HG03045 (cell line): Measurements from ENCODE around the gene PITPNC1.
"Not testable (repeated sequence)": the region's sequence is repeated elsewhere in the genome, so short reads cannot be mapped to it uniquely, and the experiment has no call there.

Source experiments
- ATAC-seq: cut with Tn5 transposase; IDR thresholded peaks from one replicate; pipeline ENCODE4 v1.9.1; 2021; ENCODE audit warnings: mild to moderate bottlenecking, moderate library complexity; ENCODE audit not compliant: unreplicated experiment

PITPNC1 gene

DNA sequence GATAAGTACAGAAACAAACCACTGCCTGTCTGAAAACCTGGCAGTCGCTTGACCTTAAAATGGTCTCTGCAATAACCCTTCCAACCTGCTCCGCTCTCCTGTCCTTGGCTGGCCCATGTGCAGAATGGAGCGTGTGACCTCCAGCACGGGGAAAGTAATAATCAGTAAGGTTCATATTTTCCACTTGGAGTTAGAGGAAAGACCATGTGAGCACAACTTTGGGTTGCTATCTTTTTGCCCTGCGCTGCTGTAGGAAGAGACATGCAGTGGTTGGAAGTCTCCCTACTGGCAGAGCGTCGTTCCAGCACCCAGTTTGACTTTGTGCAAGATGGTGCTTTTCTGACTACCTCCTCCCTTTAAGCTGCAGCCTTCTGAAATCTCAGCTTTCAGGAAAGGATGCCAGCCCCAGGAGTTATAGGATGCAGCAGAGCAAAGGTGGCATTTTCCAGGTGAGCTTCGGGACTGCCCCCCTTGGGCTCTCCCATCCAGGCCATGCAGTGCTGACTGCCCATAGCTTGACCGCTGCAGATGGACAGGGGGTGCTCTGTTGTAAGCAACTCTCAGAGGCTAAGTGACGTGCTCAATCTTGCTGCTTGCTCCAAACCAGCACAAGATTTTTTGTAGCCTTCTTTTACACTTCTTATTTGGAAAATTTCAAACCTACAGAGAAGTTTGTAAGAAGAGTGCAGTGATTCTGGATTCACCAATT lies 230.0 kb downstream of the PITPNC1 start:
- no peak for ATAC-seq

DNA sequence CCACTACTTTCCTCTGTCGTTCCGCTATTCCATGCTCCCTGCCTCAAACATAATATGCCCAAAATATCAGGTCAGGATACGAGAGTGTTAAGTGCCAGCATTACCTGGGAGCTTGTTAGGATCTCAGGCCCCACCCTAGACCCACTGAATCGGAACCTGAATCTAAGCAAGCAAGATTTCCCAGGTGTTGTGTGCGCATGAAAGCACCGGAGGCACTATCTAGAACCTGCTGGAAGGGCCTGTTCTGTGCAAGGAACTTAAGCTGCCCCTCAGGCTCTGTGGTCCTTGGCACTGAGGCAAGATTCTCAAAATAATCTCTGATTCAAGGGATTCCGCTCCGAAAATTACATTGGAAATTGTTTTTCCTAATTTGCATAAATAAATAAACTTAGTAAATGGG lies 233.0 kb downstream of the PITPNC1 start:
- no peak for ATAC-seq

DNA sequence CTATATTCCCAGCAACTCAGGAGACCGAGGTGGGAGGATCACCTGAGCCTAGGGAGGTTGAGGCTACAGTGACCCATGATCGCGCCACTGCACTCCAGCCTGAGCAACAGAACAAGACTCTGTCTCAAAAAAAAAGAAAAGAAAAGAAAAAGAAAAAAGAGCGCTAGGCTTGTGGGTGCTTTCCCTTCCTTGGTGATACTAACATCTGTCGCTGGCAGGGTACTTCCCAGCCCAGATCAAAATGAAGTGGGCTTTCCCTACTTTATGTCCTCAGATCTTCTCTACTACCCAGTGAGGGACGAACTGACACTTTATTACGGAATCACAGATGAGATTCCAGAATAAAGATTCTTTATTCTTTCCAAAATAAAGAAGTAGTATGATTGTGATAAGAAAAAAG lies 236.9 kb downstream of the PITPNC1 start:
- ATAC-seq, result no peak

DNA sequence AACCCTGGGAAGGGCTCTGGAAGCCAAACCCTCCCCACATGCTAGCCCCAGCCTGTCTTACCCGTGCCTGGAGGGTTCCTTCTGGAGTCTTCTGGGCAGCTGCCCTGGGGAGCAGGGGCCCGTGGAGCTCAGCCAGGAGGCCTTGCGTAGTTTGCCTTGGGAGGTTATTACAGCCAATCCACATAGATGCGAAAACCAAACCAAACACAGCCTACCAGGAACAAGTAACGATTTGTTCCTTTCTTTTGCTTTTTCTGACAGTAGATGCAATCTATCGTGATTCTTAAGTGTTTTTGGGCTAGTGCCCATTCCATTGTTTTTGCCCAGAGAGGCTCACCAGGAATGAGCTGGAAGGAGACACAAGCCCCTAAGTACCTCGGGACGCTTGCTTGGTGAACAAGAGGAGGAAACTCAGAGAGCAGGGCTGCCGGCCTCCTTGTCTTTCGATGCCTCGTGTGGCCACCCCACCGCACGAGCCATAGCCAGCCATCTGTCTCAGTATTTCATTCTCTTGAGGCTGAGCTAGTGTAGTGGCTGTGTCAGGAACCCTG lies 238.0 kb downstream of the PITPNC1 start:
- no peak for ATAC-seq

DNA sequence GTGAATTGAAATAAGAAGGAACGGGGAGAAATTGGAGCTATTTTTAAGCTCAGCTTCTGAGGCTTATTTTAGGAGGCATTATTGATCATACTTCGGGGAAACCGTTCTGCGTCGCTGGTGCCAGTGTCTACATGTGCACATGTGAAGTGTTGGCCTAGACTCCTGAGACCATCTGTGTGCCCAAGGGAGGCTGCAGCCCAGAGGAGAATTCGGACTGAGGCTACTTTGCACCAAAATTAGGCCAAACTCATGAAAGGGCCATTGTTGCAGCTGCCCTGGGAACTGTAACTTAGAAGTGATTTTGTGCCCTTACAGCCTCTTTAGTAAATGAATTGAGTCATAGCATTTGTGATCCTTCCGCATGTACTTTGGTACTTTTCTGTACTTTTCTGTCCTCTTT lies 238.7 kb downstream of the PITPNC1 start:
- ATAC-seq, result no peak

DNA sequence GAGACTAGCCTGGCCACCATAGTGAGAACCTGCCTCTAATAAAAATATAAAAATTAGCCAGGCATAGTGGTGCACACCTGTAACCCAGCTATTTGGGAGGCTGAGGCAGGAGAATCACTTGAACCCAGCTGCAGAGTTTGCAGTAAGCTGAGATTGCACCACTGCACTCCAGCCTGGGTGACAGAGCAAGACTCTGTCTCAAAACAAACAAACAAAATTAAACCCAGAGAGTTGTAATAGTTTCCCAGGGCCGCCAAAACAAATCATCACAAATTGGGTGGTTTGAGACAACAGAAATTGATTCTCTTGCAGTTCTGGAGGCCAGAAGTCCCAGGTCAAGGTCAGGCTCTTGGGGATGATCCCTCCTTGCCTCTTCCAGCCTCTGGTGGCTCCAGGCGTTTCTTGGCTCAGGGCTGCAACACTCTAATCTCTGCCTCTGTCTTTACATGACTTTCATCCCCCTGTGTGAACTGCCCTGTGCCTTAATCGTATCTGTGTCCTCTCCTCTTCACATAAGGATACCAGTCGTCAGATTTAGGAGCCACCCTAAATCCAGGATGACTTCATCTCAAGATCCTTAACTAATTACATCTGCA lies 240.3 kb downstream of the PITPNC1 start:
- no peak for ATAC-seq

DNA sequence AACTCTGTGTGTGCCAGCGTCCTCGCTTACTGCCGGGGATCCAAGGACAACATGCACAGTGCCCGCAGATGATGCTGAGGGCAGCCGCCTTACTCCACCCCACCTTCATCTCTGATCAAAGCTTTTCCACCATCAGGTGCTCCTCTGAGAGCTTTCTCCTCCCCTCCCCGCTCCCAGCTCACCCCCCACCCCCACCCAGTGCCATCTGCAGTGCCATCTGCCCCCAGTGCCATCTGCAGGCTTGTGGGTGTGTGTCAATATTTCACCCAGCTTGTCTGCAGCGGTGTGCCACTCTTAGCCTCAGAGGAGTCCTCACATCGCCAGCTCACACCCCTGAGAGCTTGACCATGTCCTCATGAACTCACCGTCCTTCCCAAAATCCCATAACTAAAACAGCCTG lies 242.5 kb downstream of the PITPNC1 start:
- ATAC-seq, result no peak

DNA sequence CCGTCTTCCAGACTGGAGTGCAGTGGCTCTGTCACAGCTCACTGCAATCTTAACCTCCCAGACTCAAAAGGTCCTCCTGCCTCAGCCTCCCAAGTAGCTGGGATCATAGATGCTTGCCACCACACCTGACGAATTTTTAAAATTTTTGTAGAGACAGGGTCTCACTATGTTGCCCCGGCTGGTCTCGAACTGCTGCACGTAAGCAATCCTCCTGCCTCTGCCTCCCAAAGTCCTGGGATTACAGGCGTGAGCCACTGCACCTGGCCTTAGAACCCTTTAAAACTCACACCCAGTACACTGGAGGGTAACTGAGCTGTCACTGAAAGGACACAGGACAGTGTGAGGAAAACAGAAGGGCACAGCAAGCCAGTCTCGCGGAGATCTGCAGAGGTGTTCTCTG lies 243.0 kb downstream of the PITPNC1 start:
- ATAC-seq, result no peak

DNA sequence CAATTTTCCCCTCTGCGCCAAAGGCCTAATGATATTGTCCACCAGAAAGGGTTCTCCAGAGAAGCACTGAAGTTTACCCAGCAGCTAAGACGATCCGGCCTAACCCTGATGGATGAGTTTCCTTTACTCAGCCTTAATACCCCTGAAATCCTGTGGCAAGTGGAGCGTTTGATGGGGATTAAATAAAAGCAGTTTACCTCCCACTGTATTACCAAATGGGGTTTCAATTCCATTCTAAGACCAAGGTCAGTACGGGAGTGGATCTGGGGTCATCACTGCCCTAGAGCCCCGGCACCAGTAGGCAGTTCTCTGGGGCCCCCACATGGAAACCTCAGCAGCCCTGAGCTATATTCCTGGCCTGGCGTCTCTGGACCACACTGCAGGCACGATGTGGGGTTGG lies 243.6 kb downstream of the PITPNC1 start:
- ATAC-seq, result no peak

DNA sequence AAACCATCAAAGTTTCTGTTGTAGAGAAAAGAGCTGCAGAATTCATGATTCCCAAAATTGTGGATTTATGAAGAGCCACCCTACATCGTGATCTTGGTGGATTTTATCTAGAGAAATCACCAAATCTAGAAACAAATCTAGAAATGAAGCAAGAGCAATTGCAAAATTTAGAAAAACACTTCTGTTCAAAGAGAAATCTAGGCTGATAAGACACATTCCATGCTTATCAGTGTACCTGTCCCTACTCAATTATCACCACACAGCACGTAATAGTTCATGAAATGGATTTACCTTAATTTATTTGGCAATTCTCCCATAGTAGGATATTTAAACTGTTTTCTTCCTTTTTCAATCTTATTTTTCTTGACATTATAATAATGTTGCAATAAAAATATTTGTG lies 246.7 kb downstream of the PITPNC1 start:
- no peak for ATAC-seq

DNA sequence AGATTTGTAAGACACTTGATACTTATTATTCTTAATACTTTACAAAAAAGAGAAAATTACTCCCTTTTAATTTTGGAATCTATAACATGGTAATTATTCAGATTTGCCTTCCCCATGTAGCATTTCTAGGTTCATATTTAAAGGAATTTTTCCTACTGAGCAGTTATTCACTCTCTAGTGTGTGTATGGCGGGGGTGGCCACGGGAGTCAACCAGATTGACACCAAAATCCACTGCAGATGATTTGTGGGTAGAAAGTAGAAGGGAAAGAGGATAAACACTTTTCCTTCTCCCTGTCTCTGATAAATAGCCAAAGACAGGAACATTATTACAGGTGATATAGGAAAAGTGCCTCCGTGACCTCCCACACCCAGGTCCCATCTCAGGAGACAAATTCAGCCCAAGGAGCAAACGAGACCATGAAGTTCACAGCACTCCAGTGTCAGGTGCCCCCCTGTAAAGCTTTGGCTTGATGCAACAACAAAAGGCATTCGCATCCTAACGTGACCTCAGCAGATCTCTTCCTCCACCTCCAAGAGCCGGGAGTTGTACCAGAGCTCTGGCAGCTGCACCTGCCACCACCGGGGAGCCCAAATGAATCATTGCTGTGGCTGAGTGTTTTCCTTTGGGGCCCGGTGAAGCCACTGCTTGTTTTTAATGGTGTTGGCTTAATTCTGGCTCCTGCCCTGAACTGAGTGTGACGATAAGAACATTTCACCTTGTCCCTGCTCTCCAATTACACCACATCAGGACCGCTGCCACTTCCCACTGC lies 248.0 kb downstream of the PITPNC1 start:
- no peak for ATAC-seq

DNA sequence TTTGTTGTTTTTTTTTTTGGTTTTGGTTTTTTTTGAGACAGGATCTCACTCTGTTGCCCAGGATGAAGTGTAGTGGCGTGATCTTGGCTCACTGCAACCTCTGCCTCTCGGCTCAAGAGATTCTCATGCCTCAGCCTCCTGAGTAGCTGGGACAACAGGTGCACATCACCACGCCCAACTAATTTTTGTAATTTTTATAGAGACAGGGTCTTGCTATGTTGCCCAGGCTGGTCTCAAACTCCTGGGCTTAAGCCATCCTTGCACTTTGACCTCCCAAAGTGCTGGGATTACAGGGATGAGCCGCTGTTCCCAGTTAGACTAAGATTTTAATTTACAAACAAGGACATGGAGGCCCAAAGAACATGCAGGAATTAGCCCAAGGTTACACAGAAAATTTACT lies 248.9 kb downstream of the PITPNC1 start:
- ATAC-seq, result no peak

DNA sequence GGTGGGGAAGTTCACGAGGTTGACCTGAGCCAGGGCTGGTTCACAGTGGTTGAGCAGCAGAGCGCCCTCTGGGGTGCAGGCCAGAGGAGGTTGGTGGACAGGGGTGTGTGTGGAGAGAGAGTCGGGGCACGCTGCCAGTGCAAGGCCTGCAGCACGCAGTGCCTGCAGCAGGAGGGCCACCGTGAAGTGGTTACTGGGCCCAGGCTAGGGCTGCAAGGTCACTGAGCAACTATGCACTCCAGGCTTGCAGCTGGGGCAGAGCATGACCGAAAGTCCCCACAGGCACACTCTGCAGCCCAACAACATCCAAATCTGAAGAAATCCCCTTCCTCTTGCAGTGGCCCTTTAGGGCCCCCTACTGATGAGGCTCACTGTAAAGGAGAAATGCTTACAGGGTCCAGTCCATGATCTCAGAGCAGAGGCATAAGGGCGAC lies 251.5 kb downstream of the PITPNC1 start:
- ATAC-seq, result no peak

DNA sequence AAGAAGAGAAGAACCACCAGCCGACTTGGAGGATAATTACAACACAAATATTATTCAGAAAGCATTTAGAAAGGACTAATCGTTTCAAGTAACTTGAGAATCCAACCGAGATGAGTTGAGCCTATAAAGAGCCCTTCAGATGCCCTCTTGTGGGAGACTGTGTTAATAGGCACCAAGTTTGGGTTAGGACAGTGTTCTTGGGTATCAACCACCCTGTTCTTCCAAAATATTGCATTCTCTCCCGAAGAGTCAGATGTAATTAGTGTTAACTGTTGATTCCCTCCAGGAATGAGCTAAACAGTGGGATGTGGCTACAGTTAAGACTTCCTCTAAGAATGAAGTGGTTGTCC lies 252.9 kb downstream of the PITPNC1 start:
- no peak for ATAC-seq

DNA sequence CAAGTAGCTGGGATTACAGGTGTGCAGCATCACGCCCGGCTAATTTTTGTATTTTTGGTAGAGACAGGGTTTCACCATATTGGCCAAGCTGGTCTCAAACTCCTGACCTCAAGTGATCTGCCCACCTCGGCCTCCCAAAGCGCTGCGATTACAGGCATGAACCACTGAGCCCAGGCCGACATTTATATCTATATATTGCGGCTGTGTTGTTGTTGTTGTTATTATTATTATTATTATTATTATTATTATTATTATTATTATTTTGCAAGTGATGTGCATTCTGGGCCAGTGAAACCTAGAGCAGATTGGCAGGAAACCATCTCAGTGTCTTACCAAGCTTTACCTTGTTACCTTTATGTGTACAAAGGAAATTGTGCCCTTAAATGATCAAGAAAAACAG lies 253.8 kb downstream of the PITPNC1 start:
- not testable (repeated sequence) for ATAC-seq

DNA sequence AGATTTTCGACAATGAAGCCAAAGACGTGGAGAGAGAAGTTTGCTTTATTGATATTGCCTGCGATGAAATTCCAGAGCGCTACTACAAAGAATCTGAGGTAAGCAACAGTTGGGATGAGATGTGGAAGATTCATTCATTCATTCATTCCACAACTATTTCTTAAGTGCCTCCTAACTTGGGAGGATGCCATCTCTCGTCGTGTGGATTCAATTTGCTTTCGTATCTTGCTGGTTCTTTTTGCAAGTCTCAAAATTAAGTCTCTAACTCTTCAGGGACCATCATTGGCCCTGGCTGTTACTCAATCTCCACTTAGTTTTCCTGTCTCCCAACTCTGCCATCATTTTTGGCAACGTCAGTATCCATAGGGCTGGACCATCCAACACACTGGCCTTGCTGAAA lies 255.1 kb downstream of the PITPNC1 start:
- no peak for ATAC-seq

DNA sequence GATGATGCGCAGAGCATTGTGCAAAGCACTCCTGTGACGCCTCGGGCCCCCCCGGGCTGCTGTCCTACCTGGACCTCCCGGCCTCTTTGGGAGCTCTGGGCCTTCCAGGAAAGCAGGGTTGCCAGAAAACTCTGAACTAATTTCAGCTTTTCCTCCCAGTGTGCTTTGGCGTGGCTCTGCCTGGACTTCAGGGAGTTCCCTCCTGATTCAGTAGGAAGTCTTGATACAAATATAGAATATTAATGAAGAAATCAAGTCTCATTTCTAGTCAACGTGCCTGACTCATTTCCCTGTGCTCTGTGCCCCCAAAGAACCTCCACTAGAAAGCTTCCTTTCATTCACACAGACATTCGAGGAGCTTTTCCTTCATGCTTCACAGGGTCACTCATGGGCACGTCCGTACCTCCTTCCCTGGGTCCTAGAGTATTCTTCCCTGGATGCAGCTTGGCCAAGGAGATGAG lies 256.7 kb downstream of the PITPNC1 start:
- ATAC-seq, result no peak

DNA sequence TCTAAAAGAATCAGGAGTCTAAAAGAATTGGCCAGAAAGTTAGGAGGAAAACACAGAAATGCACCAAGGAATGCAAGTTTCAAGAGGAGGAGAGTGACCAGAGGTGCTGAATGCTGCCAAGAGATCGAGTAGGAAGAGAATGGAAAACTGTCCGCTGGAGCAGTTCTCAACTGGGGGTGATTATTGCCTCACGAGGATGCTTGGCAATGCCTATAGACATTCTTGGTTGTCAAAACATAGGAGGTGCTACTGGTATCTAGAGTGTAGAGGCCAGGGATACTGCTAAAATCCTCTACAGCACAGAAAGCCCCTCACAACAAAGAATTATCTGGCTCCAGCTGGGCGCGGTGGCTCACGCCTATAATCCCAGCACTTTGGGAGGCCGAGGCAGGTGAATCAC lies 258.6 kb downstream of the PITPNC1 start:
- no peak for ATAC-seq

DNA sequence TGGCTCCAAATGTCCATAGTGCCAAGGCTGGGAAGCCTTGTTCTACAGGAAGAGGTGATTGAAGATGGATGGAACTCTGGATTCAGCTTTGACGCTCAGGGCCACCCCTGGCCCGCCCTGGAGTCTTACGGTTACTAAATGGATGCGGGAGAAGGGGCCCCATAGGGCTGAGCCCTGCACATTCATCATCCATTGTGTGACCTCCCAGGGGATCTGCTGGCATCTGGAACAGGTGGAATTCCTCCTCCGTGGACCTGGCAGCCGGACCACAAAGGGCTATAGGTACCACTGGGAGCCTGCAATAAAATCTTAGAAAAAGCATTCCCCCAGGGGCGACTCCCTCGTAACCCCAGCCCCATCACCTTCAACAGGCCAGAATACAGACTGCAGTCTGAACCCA lies 259.2 kb downstream of the PITPNC1 start:
- no peak for ATAC-seq

DNA sequence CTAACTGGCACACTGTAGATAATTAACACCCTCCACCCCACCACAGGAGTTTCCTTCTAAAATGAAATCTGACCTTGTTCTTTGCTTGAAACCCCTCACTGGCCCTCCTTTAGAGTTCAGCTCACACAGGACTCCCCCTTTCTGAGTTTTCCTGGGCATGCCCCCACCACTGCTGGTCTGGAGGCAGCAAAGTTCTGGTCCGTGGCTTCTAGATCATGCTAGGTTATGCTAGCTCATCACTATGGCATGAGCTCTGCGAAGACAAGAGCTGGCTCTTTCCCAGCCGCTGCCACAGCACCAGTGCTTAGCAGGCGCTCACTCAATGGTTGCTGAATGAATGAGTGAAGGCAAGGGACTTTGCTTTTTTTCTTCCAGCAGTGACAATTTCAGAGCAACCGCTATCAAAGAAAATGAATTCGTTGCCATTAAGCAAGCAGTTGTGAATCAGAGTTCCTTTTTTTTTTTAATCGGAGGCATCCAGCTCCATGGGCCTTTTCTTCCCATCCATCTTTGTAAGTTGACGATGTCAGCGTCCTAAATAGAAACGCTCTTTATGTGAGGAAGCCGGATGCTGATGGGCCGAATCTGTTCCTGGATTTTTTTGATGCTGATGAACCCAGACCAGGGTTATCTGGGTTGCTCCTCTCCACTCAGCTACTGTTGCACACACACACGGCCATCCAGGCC lies 259.9 kb downstream of the PITPNC1 start:
- ATAC-seq, result no peak

DNA sequence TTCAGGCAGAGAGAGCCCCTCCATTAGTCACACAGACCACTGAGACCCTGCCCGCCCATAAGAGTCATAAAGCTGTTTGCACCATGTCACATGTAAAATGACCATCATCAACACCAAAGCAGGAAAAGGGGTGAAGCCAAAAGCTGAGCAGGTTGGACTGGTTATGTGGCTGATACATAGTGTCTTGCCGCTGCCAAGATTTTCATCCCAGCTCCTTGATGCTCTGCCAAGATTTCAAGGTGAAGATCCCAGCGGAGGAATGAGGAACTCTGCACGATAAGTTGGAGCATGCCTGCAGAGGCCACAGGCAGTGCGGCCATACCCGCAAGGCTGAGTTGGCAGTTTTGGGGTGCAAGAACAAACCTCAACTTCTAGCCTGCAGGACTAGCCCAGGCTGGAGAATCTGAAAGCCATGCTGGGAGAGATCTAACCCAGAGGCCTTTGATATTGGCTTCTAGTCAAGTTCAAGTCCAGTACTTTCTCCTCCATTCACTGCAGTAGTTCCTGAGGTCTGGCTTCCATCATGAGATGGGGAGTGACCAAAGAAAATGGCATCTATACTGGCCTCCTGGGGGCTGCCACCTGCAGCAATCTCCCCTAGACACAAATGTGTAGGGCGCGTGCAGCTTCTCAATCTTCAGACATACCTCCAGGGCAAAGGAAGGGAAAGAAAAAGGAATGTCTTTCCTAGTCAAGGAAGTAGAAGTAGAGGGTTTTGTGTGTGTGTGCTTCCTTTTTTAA lies 261.0 kb downstream of the PITPNC1 start:
- no peak for ATAC-seq
